Left colon (tissue), 2 donors: ENCODE data around the gene UST. TPM values are rescaled to one million over a fixed set of nuclear protein-coding genes. Genes with fewer than 3 reads are reported as not detected.
"Not testable (repeated sequence)": the region's sequence is repeated elsewhere in the genome, so short reads cannot be mapped to it uniquely, and the experiment has no call there.

Experiments used
- ATAC-seq: fragments of 200-7000 bp; cut with Tn5 transposase; one replicate; pipeline ENCODE4 v1.9.1; 2020; ENCODE audit warnings: mild to moderate bottlenecking, moderate library complexity
- DNase-seq, 2 donors: peaks; one replicate each; pipeline ENCODE4 v3.0.0-alpha.2; 2020
- intact Hi-C, 2 donors: fragments of 100-400 bp; cut with DNase I in 1 of 2; cut with micrococcal nuclease in 1 of 2; formaldehyde crosslinking; loops; one replicate each; pipeline versions ENCODE4 v1.11.2 to v1.14.0; 2022; cut with DNase I, micrococcal nuclease
- total RNA-seq, 2 donors: library from RNA; stranded (reverse); fragmentation: NEBNext Ultra II Directional; extraction: Animal tissue kit (Norgen Biotek cat#: 25700); gene quantifications; one replicate each; pipeline ENCODE4 v1.2.1, GENCODE V29; 2021
- donor health status: DM: no; HTN: no; CAD: no.
- donor health status: DM: yes; HTN: yes; CAD: no.

UST gene
- total RNA-seq, 2 donors from 2014 or later: 2.2 to 4.6 TPM

- intact Hi-C loops: no loop called here
- no peak for DNase-seq
These were observed 22.4 kb upstream of the UST start for GRCh38 chr6:148724428-148724827.

GRCh38 chr6:148727104-148727503 lies 19.7 kb upstream of the UST start:
- intact Hi-C loops: no loop called here
- ATAC-seq (no peak), DNase-seq (no peak)

More at GRCh38 chr6:148724428-148724827, 22.4 kb upstream of the UST start:
- no peak for ATAC-seq

- intact Hi-C loops: no loop called here
- ATAC-seq: no peak
These were observed 10.8 kb upstream of the UST start for GRCh38 chr6:148735989-148736388.

GRCh38 chr6:148736774-148737412 lies 9.9 kb upstream of the UST start:
- intact Hi-C loops: no loop called here
- no peak for ATAC-seq
- no peak for DNase-seq

More at GRCh38 chr6:148735989-148736388, 10.8 kb upstream of the UST start:
- DNase-seq: no peak

GRCh38 chr6:148737806-148738205 lies 9.0 kb upstream of the UST start:
- ATAC-seq (no peak), DNase-seq (no peak)
- intact Hi-C loops: no loop called here

- no peak for DNase-seq
- ATAC-seq: no peak
- intact Hi-C loops: no loop called here
These were observed 7.6 kb upstream of the UST start for GRCh38 chr6:148738946-148739821.

- ATAC-seq: no peak
- intact Hi-C loops: loop anchor here in 1 of 2 donors (5.0 kb wide), 1 partner anchor 213 kb away; no protein-coding TSS in a partner anchor
- DNase-seq: no peak
These were observed 7.1 kb upstream of the UST start for GRCh38 chr6:148739822-148740128.

GRCh38 chr6:148743476-148743875 lies 3.4 kb upstream of the UST start:
- intact Hi-C loops: loop anchor here in 1 of 2 donors (5.0 kb wide), 1 partner anchor 209 kb away; no protein-coding TSS in a partner anchor
- ATAC-seq (no peak), DNase-seq (no peak)

- ATAC-seq (no peak), DNase-seq (no peak)
- intact Hi-C loops: no loop called here
These were observed 904 bp upstream of the UST start for GRCh38 chr6:148745926-148746325.

- ATAC-seq (peak; percentile 46), DNase-seq (peak in 1 of 2 donors; percentile 47)
- intact Hi-C loops: no loop called here
These were observed 278 bp downstream of the UST start for GRCh38 chr6:148747145-148747470.

- ATAC-seq (peak; percentile 86), DNase-seq (peak; percentile 46 to 70)
- intact Hi-C loops: no loop called here
These were observed 788 bp downstream of the UST start for GRCh38 chr6:148747471-148748165.

- ATAC-seq (no peak), DNase-seq (no peak)
- intact Hi-C loops: no loop called here
These were observed 2.8 kb downstream of the UST start for GRCh38 chr6:148749674-148750073.

GRCh38 chr6:148750838-148751792 lies 4.3 kb downstream of the UST start:
- no peak for DNase-seq
- intact Hi-C loops: no loop called here
- ATAC-seq: no peak

GRCh38 chr6:148751793-148752170 lies 5.0 kb downstream of the UST start:
- no peak for DNase-seq
- no peak for ATAC-seq
- intact Hi-C loops: no loop called here

GRCh38 chr6:148755379-148755778 lies 8.5 kb downstream of the UST start:
- intact Hi-C loops, ATAC-seq, DNase-seq: not testable (repeated sequence)

- no peak for DNase-seq
- intact Hi-C loops: no loop called here
These were observed 11.2 kb downstream of the UST start for GRCh38 chr6:148757944-148758480.

GRCh38 chr6:148758492-148758891 lies 11.7 kb downstream of the UST start:
- ATAC-seq (peak; percentile 22), DNase-seq (peak in 1 of 2 donors; percentile 18)
- intact Hi-C loops: no loop called here

More at GRCh38 chr6:148757944-148758480, 11.2 kb downstream of the UST start:
- no peak for ATAC-seq

GRCh38 chr6:148760258-148760534 lies 13.4 kb downstream of the UST start:
- no peak for ATAC-seq
- intact Hi-C loops: no loop called here
- DNase-seq: no peak
